Measurements from ENCODE around the gene CDH4. TPM values are rescaled to one million over a fixed set of nuclear protein-coding genes. Genes with fewer than 3 reads are reported as not detected.

CDH4 gene
- total and polyA plus RNA-seq, 11 donors = 0.04 to 0.54 (median 0.08) TPM; not detected in 1

GRCh38 chr20:61882716-61883615 lies 630.9 kb downstream of the CDH4 start:
- intact Hi-C loops (cut with DNase I) = no loop called here
- 56 to 65% (median 61%) methylated on average over 31 to 32 of the region's 32 CpGs for WGBS, 4 donors
- Histone ChIP-seq H3K4me3 (no peak overlapping the region), H3K4me1 (peaks cover 0 to 4% (median 0%) of the 10 kb centered on the region in 12 donors), H3K27ac (no peak overlapping the region), H3K27me3 (peaks cover 0 to 56% (median 5%) of the 10 kb centered on the region in 9 donors), H3K36me3 (no peaks in the 10 kb centered on the region), H3K9me3 (no peaks in the 10 kb centered on the region)
- DNase-seq (peak in 1 of 5 donors; percentile 33), ATAC-seq (no peak)
- no peak for TF ChIP-seq POLR2A (IDR thresholded peaks at IDR 0.05)
- TF ChIP-seq, protein P1, sequence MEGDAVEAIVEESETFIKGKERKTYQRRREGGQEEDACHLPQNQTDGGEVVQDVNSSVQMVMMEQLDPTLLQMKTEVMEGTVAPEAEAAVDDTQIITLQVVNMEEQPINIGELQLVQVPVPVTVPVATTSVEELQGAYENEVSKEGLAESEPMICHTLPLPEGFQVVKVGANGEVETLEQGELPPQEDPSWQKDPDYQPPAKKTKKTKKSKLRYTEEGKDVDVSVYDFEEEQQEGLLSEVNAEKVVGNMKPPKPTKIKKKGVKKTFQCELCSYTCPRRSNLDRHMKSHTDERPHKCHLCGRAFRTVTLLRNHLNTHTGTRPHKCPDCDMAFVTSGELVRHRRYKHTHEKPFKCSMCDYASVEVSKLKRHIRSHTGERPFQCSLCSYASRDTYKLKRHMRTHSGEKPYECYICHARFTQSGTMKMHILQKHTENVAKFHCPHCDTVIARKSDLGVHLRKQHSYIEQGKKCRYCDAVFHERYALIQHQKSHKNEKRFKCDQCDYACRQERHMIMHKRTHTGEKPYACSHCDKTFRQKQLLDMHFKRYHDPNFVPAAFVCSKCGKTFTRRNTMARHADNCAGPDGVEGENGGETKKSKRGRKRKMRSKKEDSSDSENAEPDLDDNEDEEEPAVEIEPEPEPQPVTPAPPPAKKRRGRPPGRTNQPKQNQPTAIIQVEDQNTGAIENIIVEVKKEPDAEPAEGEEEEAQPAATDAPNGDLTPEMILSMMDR (IDR thresholded peaks at IDR 0.05) = no peak

DNA sequence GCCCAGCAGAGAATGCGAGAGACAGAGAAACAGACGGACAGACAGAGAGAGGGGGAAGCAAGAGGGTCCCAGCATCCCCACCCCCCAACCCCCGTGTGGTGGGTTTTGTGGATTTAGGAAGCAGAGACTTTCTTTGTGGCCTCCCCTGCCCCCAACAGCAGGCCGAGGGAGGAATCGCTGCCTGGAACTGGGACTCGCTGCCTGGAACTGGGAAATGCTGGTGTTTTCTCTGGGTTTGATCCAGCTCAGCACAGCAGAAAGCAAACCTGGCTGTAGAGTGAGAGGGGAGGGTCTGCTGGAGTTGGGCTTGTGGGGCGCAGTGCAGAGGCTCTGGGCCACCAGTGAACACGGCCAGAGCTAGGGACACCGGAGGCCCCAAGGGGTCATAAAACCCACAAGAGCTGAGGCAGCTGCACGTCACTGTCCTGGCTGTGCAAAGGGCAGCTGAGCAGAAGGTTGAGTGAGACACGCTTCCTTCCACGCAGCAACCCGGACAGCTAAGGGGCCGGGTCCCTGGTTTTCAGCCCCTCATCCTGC lies 631.9 kb downstream of the CDH4 start:
- intact Hi-C loops (cut with DNase I) = no loop called here
- Histone ChIP-seq H3K27me3 (peaks cover 0 to 56% (median 5%) of the 10 kb centered on the region in 9 donors), H3K27ac (no peak overlapping the region), H3K36me3 (no peaks in the 10 kb centered on the region), H3K9me3 (no peaks in the 10 kb centered on the region), H3K4me1 (peaks cover 0 to 4% (median 0%) of the 10 kb centered on the region in 12 donors), H3K4me3 (no peak overlapping the region)
- DNase-seq (peak in 1 of 5 donors; percentile 16), ATAC-seq (no peak)
- 47 to 65% (median 59%) methylated on average over 13 to 14 of the region's 14 CpGs for WGBS, 4 donors
- no peak for TF ChIP-seq POLR2A (IDR thresholded peaks at IDR 0.05)
- TF ChIP-seq, protein P1 (IDR thresholded peaks at IDR 0.05) = no peak

DNA sequence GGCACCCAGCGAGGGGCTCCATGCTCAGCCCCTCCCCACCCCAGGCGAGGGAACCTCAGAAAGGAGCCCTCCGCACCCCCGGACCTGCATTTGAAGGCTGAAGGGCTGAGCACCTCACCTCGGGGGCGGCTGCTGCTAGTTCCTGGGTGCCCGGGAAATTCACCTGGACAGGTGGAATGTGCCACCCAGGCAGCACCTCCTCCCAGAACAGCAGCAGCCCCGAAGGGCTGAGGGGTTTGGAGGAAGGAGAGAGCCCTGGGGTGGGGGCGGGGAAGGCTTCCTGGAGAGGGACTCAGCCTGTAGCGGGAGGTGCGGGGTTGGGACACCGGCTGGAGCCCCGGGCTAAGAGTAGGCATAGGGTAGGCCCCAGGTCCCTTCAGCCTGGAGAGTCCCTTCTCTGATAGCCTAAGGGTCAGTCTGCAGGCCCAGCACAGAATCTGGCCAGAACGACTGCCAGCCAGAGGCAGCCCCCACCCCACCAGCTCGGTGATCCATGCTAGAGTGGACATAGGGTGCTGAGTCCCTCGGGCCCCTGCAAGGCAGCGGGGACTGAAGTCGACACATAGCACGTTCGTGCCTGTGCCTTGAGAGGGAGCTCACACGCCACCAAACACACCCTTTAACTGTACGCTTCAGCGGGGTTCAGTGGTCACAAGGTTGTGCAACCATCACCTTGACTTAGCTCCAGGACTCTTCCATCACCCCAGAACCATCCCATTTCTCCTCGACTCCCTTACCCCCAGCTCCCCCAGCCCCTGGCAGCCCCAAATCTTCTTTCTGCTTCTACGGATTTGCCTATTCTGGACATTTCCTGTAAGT lies 632.7 kb downstream of the CDH4 start:
- no peak for ATAC-seq
- peaks cover 0 to 4% (median 0%) of the 10 kb centered on the region in 12 donors for H3K4me1 ChIP-seq

More for the DNA sequence above, 632.7 kb downstream of the CDH4 start:
- DNase-seq = peak in 1 of 5 donors; percentile 15
- no peak overlapping the region for H3K4me3 ChIP-seq
- no peak overlapping the region for H3K27ac ChIP-seq
- no peaks in the 10 kb centered on the region for H3K9me3 ChIP-seq
- no peaks in the 10 kb centered on the region for H3K36me3 ChIP-seq
- TF ChIP-seq POLR2A (IDR thresholded peaks at IDR 0.05) = no peak
- TF ChIP-seq, protein P1 (IDR thresholded peaks at IDR 0.05) = no peak
- WGBS, 4 donors = 83 to 84% (median 84%) methylated on average over 20 to 25 of the region's 25 CpGs
- intact Hi-C loops (cut with DNase I) = loop anchor here in 2 of 10 donors (5.0 kb wide), 2 partner anchors 1672 to 1827 kb away; no protein-coding TSS in a partner anchor
- peaks cover 0 to 56% (median 5%) of the 10 kb centered on the region in 9 donors for H3K27me3 ChIP-seq
